ENCODE data around the gene AP5S1. TPM values are rescaled to one million over a fixed set of nuclear protein-coding genes. Genes with fewer than 3 reads are reported as not detected.

AP5S1 gene
- total RNA-seq, 1 donor from 2014 or later = 12.3 TPM

GRCh38 chr20:3820901-3821727 lies 767 bp downstream of the AP5S1 start:
- DNase-seq (ENCODE audit: low spot score, unreplicated experiment) = no peak
- no peaks in the 10 kb centered on the region for H3K9me3 Mint-ChIP-seq (ENCODE audit: low read depth)
- no peak for TF ChIP-seq CTCF (IDR thresholded peaks at IDR 0.05; ENCODE audit: unreplicated experiment)
- H3K4me1 Mint-ChIP-seq (ENCODE audit: low read depth) = peaks cover 12% of the 10 kb centered on the region
- H3K27ac Mint-ChIP-seq = peak overlapping the region; percentile 99
- H3K4me3 Mint-ChIP-seq (ENCODE audit: low read depth) = peak overlapping the region; percentile 85
- peaks cover 3% of the 10 kb centered on the region for H3K36me3 Mint-ChIP-seq (ENCODE audit: insufficient read depth)
- H3K27me3 Mint-ChIP-seq = peaks cover 6% of the 10 kb centered on the region

GRCh38 chr20:3821996-3822395 lies 1.6 kb downstream of the AP5S1 start:
- no peaks in the 10 kb centered on the region for H3K9me3 Mint-ChIP-seq (ENCODE audit: low read depth)
- H3K27ac Mint-ChIP-seq = peak overlapping the region; percentile 24
- H3K4me3 Mint-ChIP-seq (ENCODE audit: low read depth) = peak overlapping the region; percentile 85

DNA sequence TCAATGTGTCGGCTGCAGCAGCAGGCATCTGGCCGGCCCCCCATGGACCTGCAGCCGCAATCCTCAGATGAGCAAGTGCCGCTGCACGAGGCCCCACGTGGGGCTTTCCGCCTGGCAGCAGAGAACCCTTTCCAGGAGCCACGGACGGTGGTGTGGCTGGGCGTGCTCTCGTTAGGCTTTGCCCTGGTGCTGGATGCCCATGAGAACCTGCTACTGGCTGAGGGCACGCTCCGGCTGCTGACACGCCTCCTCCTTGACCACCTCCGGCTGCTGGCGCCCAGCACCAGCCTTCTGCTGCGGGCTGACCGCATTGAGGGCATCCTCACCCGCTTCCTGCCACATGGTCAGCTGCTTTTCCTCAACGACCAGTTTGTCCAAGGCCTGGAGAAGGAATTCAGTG lies 3.5 kb downstream of the AP5S1 start:
- Mint-ChIP-seq H3K4me3 (ENCODE audit: low read depth) (no peak overlapping the region), H3K9me3 (ENCODE audit: low read depth) (no peaks in the 10 kb centered on the region), H3K27ac (no peak overlapping the region), H3K27me3 (no peaks in the 10 kb centered on the region), H3K36me3 (ENCODE audit: insufficient read depth) (peaks cover 4% of the 10 kb centered on the region), H3K4me1 (ENCODE audit: low read depth) (peaks cover 11% of the 10 kb centered on the region)
- no peak for DNase-seq (ENCODE audit: low spot score, unreplicated experiment)
- TF ChIP-seq CTCF (IDR thresholded peaks at IDR 0.05; ENCODE audit: unreplicated experiment) = no peak

More at GRCh38 chr20:3821996-3822395, 1.6 kb downstream of the AP5S1 start:
- no peak for DNase-seq (ENCODE audit: low spot score, unreplicated experiment)
- no peaks in the 10 kb centered on the region for H3K27me3 Mint-ChIP-seq
- no peak for TF ChIP-seq CTCF (IDR thresholded peaks at IDR 0.05; ENCODE audit: unreplicated experiment)
- H3K4me1 Mint-ChIP-seq (ENCODE audit: low read depth) = peaks cover 12% of the 10 kb centered on the region
- H3K36me3 Mint-ChIP-seq (ENCODE audit: insufficient read depth) = peaks cover 3% of the 10 kb centered on the region

- Mint-ChIP-seq H3K27me3 (no peaks in the 10 kb centered on the region), H3K4me3 (ENCODE audit: low read depth) (no peak overlapping the region), H3K4me1 (ENCODE audit: low read depth) (peaks cover 7% of the 10 kb centered on the region), H3K27ac (no peak overlapping the region), H3K9me3 (ENCODE audit: low read depth) (no peaks in the 10 kb centered on the region), H3K36me3 (ENCODE audit: insufficient read depth) (peaks cover 7% of the 10 kb centered on the region)
- no peak for TF ChIP-seq CTCF (IDR thresholded peaks at IDR 0.05; ENCODE audit: unreplicated experiment)
- no peak for DNase-seq (ENCODE audit: low spot score, unreplicated experiment)
Measured at GRCh38 chr20:3825526-3825925, 5.2 kb downstream of the AP5S1 start.

GRCh38 chr20:3826420-3826819 lies 6.1 kb downstream of the AP5S1 start:
- no peak for TF ChIP-seq CTCF (IDR thresholded peaks at IDR 0.05; ENCODE audit: unreplicated experiment)
- Mint-ChIP-seq H3K4me1 (ENCODE audit: low read depth) (peaks cover 2% of the 10 kb centered on the region), H3K27ac (peak overlapping the region; percentile 31), H3K27me3 (no peaks in the 10 kb centered on the region), H3K4me3 (ENCODE audit: low read depth) (no peak overlapping the region), H3K9me3 (ENCODE audit: low read depth) (no peaks in the 10 kb centered on the region), H3K36me3 (ENCODE audit: insufficient read depth) (peaks cover 7% of the 10 kb centered on the region)
- no peak for DNase-seq (ENCODE audit: low spot score, unreplicated experiment)

Measured in progenitor cell of endocrine pancreas (in vitro differentiated cells).